Muscle of back (tissue), 11 donors: Measurements from ENCODE around the gene CHMP6. TPM values are rescaled to one million over a fixed set of nuclear protein-coding genes. Genes with fewer than 3 reads are reported as not detected.

Experiments used
- DNase-seq, 3 donors: peaks; one replicate each; pipeline versions ENCODE4 v3.0.0 to v3.0.0-alpha.2; 2013
- polyA plus RNA-seq, 10 donors: library from polyadenylated mRNA; unstranded; fragments of 120-200 nt; gene quantifications; one replicate each; pipeline ENCODE4 v1.2.1, GENCODE V29; 2013; ENCODE audit not compliant: insufficient read length in 10 of 10

The CHMP6 gene
- polyA plus RNA-seq, 10 donors, result 17.0 to 26.6 (median 24.9) TPM

- DNase-seq, result peak in 2 of 3 donors; percentile 45 to 74
These were observed 21.4 kb upstream of the CHMP6 start for GRCh38 chr17:80970044-80970761.

- no peak for DNase-seq
These were observed 20.6 kb upstream of the CHMP6 start for GRCh38 chr17:80970762-80971703.

GRCh38 chr17:80971704-80972304, 19.8 kb upstream of the CHMP6 start:
- DNase-seq, result no peak

- DNase-seq, result no peak
These were observed 14.9 kb upstream of the CHMP6 start for GRCh38 chr17:80976701-80977100.

- DNase-seq, result no peak
These were observed 14.5 kb upstream of the CHMP6 start for GRCh38 chr17:80977172-80977571.

GRCh38 chr17:80978499-80979497, 12.8 kb upstream of the CHMP6 start:
- no peak for DNase-seq

GRCh38 chr17:80979547-80980378, 11.9 kb upstream of the CHMP6 start:
- no peak for DNase-seq

- no peak for DNase-seq
These were observed 11.1 kb upstream of the CHMP6 start for GRCh38 chr17:80980397-80981061.

- DNase-seq, result no peak
These were observed 10.4 kb upstream of the CHMP6 start for GRCh38 chr17:80981062-80981902.

- DNase-seq, result no peak
These were observed 9.7 kb upstream of the CHMP6 start for GRCh38 chr17:80981929-80982425.

GRCh38 chr17:80982426-80982974, 9.1 kb upstream of the CHMP6 start:
- DNase-seq, result no peak

- DNase-seq, result no peak
These were observed 8.1 kb upstream of the CHMP6 start for GRCh38 chr17:80983545-80983944.

- peak in 2 of 3 donors; percentile 55 to 87 for DNase-seq
These were observed 6.9 kb upstream of the CHMP6 start for GRCh38 chr17:80984749-80985148.

GRCh38 chr17:80986046-80986445, 5.6 kb upstream of the CHMP6 start:
- DNase-seq, result no peak

- DNase-seq, result peak in 1 of 3 donors; percentile 14
These were observed 4.7 kb upstream of the CHMP6 start for GRCh38 chr17:80986816-80987475.

- no peak for DNase-seq
These were observed 3.6 kb upstream of the CHMP6 start for GRCh38 chr17:80987941-80988461.

- DNase-seq, result no peak
These were observed 2.1 kb upstream of the CHMP6 start for GRCh38 chr17:80989586-80989913.
